ENCODE results near the gene LDAH.

LDAH gene

DNA sequence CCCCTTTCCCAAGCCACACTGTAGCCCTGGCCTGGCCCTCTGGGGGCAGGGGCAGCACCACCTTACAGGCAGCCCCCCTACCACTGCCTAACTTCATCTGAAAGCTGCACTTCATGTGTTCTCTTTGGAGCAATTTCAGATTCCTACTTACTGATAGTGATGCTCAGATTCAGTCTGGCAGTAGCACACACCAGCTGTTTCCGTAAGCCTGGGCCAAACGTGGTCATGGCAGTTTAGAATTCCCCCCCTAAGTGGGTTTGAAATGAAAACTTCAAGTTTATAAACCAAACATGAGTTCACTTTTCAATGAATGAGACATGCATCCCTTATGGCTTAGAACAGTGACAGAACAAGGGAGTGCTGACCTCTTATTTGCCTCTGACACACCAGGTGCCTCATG is 126.5 kb downstream of the LDAH start:
- H3K79me2 ChIP-seq (ENCODE audit: insufficient read depth, low read length): no peaks in the 10 kb centered on the region
- H3K9me3 ChIP-seq (ENCODE audit: insufficient read depth, low read length, severe bottlenecking): no peaks in the 10 kb centered on the region
- H4K20me1 ChIP-seq (ENCODE audit: insufficient read depth, low read length): no peaks in the 10 kb centered on the region
- no peak overlapping the region for H3K9ac ChIP-seq (ENCODE audit: low read depth, low read length)
- DNase-seq (no peak), ATAC-seq (ENCODE audit: insufficient read depth, low read depth) (no peak)
- H2AFZ ChIP-seq (ENCODE audit: low read depth, low read length): no peak overlapping the region
- TF ChIP-seq, protein P1, sequence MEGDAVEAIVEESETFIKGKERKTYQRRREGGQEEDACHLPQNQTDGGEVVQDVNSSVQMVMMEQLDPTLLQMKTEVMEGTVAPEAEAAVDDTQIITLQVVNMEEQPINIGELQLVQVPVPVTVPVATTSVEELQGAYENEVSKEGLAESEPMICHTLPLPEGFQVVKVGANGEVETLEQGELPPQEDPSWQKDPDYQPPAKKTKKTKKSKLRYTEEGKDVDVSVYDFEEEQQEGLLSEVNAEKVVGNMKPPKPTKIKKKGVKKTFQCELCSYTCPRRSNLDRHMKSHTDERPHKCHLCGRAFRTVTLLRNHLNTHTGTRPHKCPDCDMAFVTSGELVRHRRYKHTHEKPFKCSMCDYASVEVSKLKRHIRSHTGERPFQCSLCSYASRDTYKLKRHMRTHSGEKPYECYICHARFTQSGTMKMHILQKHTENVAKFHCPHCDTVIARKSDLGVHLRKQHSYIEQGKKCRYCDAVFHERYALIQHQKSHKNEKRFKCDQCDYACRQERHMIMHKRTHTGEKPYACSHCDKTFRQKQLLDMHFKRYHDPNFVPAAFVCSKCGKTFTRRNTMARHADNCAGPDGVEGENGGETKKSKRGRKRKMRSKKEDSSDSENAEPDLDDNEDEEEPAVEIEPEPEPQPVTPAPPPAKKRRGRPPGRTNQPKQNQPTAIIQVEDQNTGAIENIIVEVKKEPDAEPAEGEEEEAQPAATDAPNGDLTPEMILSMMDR (IDR thresholded peaks at IDR 0.05; ENCODE audit: borderline replicate concordance, extremely low read depth, low read length, poor library complexity, severe bottlenecking): no peak
- no peak for TF ChIP-seq EZH2 (IDR thresholded peaks at IDR 0.05; ENCODE audit: borderline replicate concordance, low read depth, low read length, severe bottlenecking)
- H3K27me3 ChIP-seq (ENCODE audit: insufficient read depth, low read length, poor library complexity): no peaks in the 10 kb centered on the region
- H3K36me3 ChIP-seq (ENCODE audit: insufficient read depth, low read length): peaks cover 3% of the 10 kb centered on the region; the same call in 1 of the 2 replicates
- H3K4me3 ChIP-seq (ENCODE audit: low read depth in 1 of 2, low read length in 2 of 2): no peak overlapping the region
- no peak overlapping the region for H3K27ac ChIP-seq (ENCODE audit: low read length)
- H3K4me2 ChIP-seq (ENCODE audit: insufficient read depth, low read length): no peak overlapping the region
- no peaks in the 10 kb centered on the region for H3K4me1 ChIP-seq (ENCODE audit: insufficient read depth, low read length)

DNA sequence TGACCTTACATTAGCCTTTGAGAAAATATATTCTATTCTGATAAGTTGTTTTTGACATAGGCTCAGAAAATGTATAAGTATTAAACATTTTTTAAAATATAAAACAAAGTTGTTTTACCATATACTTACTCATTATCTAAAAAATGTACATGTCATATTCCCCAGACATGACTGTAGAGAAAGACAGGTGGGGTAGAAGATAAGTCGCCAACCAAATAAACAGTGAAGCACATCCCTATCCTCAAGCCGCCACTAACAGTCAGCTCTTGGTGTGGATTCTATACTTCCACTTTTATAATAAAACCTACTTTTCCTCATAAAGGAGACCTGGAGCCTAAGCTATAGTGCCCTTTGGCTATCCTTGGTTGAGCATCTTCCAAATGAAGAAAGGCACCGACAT is 129.6 kb downstream of the LDAH start:
- H3K36me3 ChIP-seq (ENCODE audit: insufficient read depth, low read length): peaks cover 4% of the 10 kb centered on the region
- TF ChIP-seq, protein P1 (IDR thresholded peaks at IDR 0.05; ENCODE audit: borderline replicate concordance, extremely low read depth, low read length, poor library complexity, severe bottlenecking): no peak
- no peak for TF ChIP-seq EZH2 (IDR thresholded peaks at IDR 0.05; ENCODE audit: borderline replicate concordance, low read depth, low read length, severe bottlenecking)
- no peak for ATAC-seq (ENCODE audit: insufficient read depth, low read depth)

DNA sequence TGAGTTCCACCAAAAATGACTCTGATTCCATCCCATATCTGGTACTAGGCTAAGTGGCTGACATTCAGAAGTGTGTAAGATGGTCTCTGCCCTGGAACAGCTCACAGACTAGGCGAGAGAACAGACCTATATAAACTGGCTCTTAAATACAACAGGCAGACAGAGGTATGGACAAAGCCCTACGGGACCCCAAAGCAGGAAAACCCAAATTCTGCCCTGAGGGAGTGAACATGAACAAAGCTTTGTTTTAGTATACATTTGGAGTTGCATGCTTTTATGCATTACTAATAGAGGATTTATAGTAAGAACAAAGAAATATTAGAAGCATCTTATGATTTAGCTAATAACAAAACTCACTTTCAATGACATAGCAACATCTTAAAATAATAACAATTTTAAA is 130.8 kb downstream of the LDAH start:
- no peak for TF ChIP-seq EZH2 (IDR thresholded peaks at IDR 0.05; ENCODE audit: borderline replicate concordance, low read depth, low read length, severe bottlenecking)
- TF ChIP-seq, protein P1 (IDR thresholded peaks at IDR 0.05; ENCODE audit: borderline replicate concordance, extremely low read depth, low read length, poor library complexity, severe bottlenecking): no peak
- ATAC-seq (ENCODE audit: insufficient read depth, low read depth): no peak
- no peak overlapping the region for H2AFZ ChIP-seq (ENCODE audit: low read depth, low read length)
- no peak overlapping the region for H3K4me3 ChIP-seq (ENCODE audit: low read depth in 1 of 2, low read length in 2 of 2)
- no peak overlapping the region for H3K4me2 ChIP-seq (ENCODE audit: insufficient read depth, low read length)
- H3K4me1 ChIP-seq (ENCODE audit: insufficient read depth, low read length): no peaks in the 10 kb centered on the region
- no peaks in the 10 kb centered on the region for H4K20me1 ChIP-seq (ENCODE audit: insufficient read depth, low read length)
- H3K27me3 ChIP-seq (ENCODE audit: insufficient read depth, low read length, poor library complexity): no peaks in the 10 kb centered on the region
- no peaks in the 10 kb centered on the region for H3K9me3 ChIP-seq (ENCODE audit: insufficient read depth, low read length, severe bottlenecking)
- no peak overlapping the region for H3K9ac ChIP-seq (ENCODE audit: low read depth, low read length)
- H3K27ac ChIP-seq (ENCODE audit: low read length): no peak overlapping the region
- H3K79me2 ChIP-seq (ENCODE audit: insufficient read depth, low read length): no peaks in the 10 kb centered on the region
- H3K36me3 ChIP-seq (ENCODE audit: insufficient read depth, low read length): peaks cover 10% of the 10 kb centered on the region
- DNase-seq: no peak

More for the DNA sequence above, 129.6 kb downstream of the LDAH start:
- Histone ChIP-seq H4K20me1 (ENCODE audit: insufficient read depth, low read length) (no peaks in the 10 kb centered on the region), H3K27ac (ENCODE audit: low read length) (no peak overlapping the region), H3K27me3 (ENCODE audit: insufficient read depth, low read length, poor library complexity) (no peaks in the 10 kb centered on the region), H3K79me2 (ENCODE audit: insufficient read depth, low read length) (no peaks in the 10 kb centered on the region), H2AFZ (ENCODE audit: low read depth, low read length) (no peak overlapping the region), H3K9me3 (ENCODE audit: insufficient read depth, low read length, severe bottlenecking) (no peaks in the 10 kb centered on the region), H3K9ac (ENCODE audit: low read depth, low read length) (no peak overlapping the region), H3K4me3 (ENCODE audit: low read depth in 1 of 2, low read length in 2 of 2) (no peak overlapping the region), H3K4me1 (ENCODE audit: insufficient read depth, low read length) (no peaks in the 10 kb centered on the region), H3K4me2 (ENCODE audit: insufficient read depth, low read length) (no peak overlapping the region)
- no peak for DNase-seq

Measured in DND-41 (cell line).